A549 (cell line): Measurements from ENCODE around the gene BRAT1. TPM values are rescaled to one million over a fixed set of nuclear protein-coding genes. Genes with fewer than 3 reads are reported as not detected.
A peak's percentile ranks its signal among the peaks of the same experiment; 100 is the strongest.

Source experiments
- ATAC-seq, 2 experiments: fragments of 200-7000 bp in 1 of 2; fragments of >200 bp in 1 of 2; cut with Nextera tagmentation in 1 of 2; cut with Tn5 transposase in 1 of 2; 3 replicates each; pipeline versions ENCODE4 v1.8.0 to v1.9.1; 2018 to 2020; ENCODE audit warnings: mild to moderate bottlenecking in 1 of 2, moderate library complexity in 1 of 2
- CTCF ChIA-PET: fragments of 300-600 bp; sonication (Branson Sonifier 250); formaldehyde crosslinking; extraction: SDS; loops from one replicate; lab custom pipeline; 2021; ENCODE audit warnings: antibody characterized with exemption, inconsistent platforms; lab: Yijun Ruan, JAX
- POLR2A ChIA-PET: fragments of 350-600 bp; formaldehyde crosslinking; extraction: SDS; loops from one replicate; lab custom pipeline; 2021; ENCODE audit warnings: antibody characterized with exemption, inconsistent platforms; lab: Yijun Ruan, JAX
- DNase-seq, 2 experiments: peaks; one replicate each; pipeline versions ENCODE4 v3.0.0 to v3.0.0-alpha.2; 2011 to 2016; ENCODE audit warnings: low read depth in 1 of 2, low spot score in 1 of 2
- FAIRE-seq: peaks from 2 replicates; lab custom pipeline; 2011; peaks lifted over from hg19 to GRCh38; lab: Jason Lieb, UNC
- H3K27ac ChIP-seq, 2 experiments: fragments of >200 bp; sonication (Bioruptor Twin); formaldehyde crosslinking; 3 replicates each; pipeline ENCODE4 v1.5.1; 2016 to 2017
- H3K4me1 ChIP-seq: fragments of >200 bp; sonication (Bioruptor Twin); formaldehyde crosslinking; 3 replicates; pipeline ENCODE4 v1.6.1; 2016
- H3K4me2 ChIP-seq: fragments of >200 bp; sonication (Bioruptor Twin); formaldehyde crosslinking; 3 replicates; pipeline ENCODE4 v1.6.1; 2016
- H3K4me3 ChIP-seq: fragments of >200 bp; sonication (Bioruptor Twin); formaldehyde crosslinking; 3 replicates; pipeline ENCODE4 v1.5.1; 2016
- H3K9me3 ChIP-seq: fragments of >200 bp; sonication (Bioruptor Twin); formaldehyde crosslinking; 3 replicates; pipeline ENCODE4 v1.6.1; 2016
- EP300 ChIP-seq, 2 experiments: fragments of >200 bp; sonication (Bioruptor Twin); formaldehyde crosslinking; IDR thresholded peaks; 2 replicates in 1 of 2; 3 replicates in 1 of 2; pipeline ENCODE4 v1.6.1; 2016 to 2017
- FOSB ChIP-seq: fragments of 250-450 bp; sonication (Bioruptor Pico); IDR thresholded peaks from 2 replicates; pipeline ENCODE4 v1.5.0; 2020; ENCODE audit warnings: mild to moderate bottlenecking, moderate library complexity
- FOSL2 ChIP-seq, 2 experiments: fragments of 450-650 bp in 1 of 2; fragments of >200 bp in 1 of 2; sonication (Bioruptor Twin) in 1 of 2; formaldehyde crosslinking; IDR thresholded peaks; 2 replicates each; pipeline versions ENCODE4 v1.5.0 to v1.6.1; 2016 to 2020; ENCODE audit warnings: mild to moderate bottlenecking in 1 of 2, moderate library complexity in 1 of 2
- FOXS1 ChIP-seq: fragments of 250-450 bp; sonication (Bioruptor Pico); IDR thresholded peaks from 2 replicates; pipeline ENCODE4 v1.5.0; 2020; ENCODE audit warnings: mild to moderate bottlenecking, moderate library complexity
- GATA3 ChIP-seq: IDR thresholded peaks from 2 replicates; pipeline ENCODE4 v1.6.1; 2012; ENCODE audit warnings: borderline replicate concordance
- JUN ChIP-seq, 2 experiments: fragments of >200 bp; sonication (Bioruptor Twin); formaldehyde crosslinking; IDR thresholded peaks; 2 replicates in 1 of 2; 3 replicates in 1 of 2; pipeline ENCODE4 v1.6.1; 2016 to 2017
- MYC ChIP-seq: IDR thresholded peaks from 2 replicates; pipeline ENCODE4 v1.6.1; 2012; ENCODE audit warnings: mild to moderate bottlenecking, inconsistent platforms, low read length, improper control_type of control experiment, borderline replicate concordance
- POLR2AphosphoS2 ChIP-seq: conservative IDR thresholded peaks from 2 replicates; pipeline ENCODE4 v1.6.1; 2012; ENCODE audit warnings: low read length, improper control_type of control experiment, inconsistent platforms
- RAD21 ChIP-seq, 2 experiments: fragments of >200 bp in 1 of 2; sonication (Bioruptor Twin) in 1 of 2; formaldehyde crosslinking in 1 of 2; IDR thresholded peaks in 1 of 2; conservative IDR thresholded peaks in 1 of 2; 2 replicates in 1 of 2; 3 replicates in 1 of 2; pipeline ENCODE4 v1.6.1; 2012 to 2018; ENCODE audit warnings: inconsistent platforms in 1 of 2
- RCOR1 ChIP-seq: fragments of 150-350 bp; IDR thresholded peaks from 2 replicates; pipeline ENCODE4 v1.6.1; 2014; ENCODE audit warnings: antibody characterized with exemption, low read length, low read depth
- RFX5 ChIP-seq: fragments of 450-650 bp; IDR thresholded peaks from 2 replicates; pipeline ENCODE4 v1.7.1; 2014; ENCODE audit warnings: antibody characterized with exemption, mild to moderate bottlenecking, moderate library complexity
- RNF2 ChIP-seq: fragments of 200-600 bp; sonication (generic); IDR thresholded peaks from 2 replicates; pipeline ENCODE4 v1.6.1; 2016; ENCODE audit warnings: low read depth, mild to moderate bottlenecking, antibody characterized with exemption, moderate library complexity, borderline replicate concordance
- SREBF2 ChIP-seq: fragments of 450-650 bp; IDR thresholded peaks from 2 replicates; pipeline ENCODE4 v1.6.1; 2014; ENCODE audit warnings: mild to moderate bottlenecking, moderate library complexity
- TP53 ChIP-seq: fragments of 250-450 bp; sonication (Bioruptor Pico); IDR thresholded peaks from 2 replicates; pipeline ENCODE4 v1.5.0; 2021; ENCODE audit warnings: mild to moderate bottlenecking, moderate library complexity
- WGBS: methylation state at CpG from one replicate; pipeline ENCODE4 v1.1.6; 2017; ENCODE audit errors: missing lambda C conversion rate; 5-methylcytosine and 5-hydroxymethylcytosine counted together
- polyA plus RNA-seq, 4 experiments: library from polyadenylated mRNA; depleted of rRNA in 3 of 4; stranded (reverse); fragments of >200 nt; fragmentation: RNase III in 1 of 4; extraction: RNeasy Plus Mini Kit Qiagen cat#74134 plus additional on column Dnase treatment in 1 of 4; gene quantifications; 2 replicates in 3 of 4; 3 replicates in 1 of 4; pipeline ENCODE4 v1.2.3, GENCODE V29; 2011 to 2017
- TF ChIP-seq, protein P1 (sequence below): fragments of >200 bp; sonication (Bioruptor Twin); formaldehyde crosslinking; IDR thresholded peaks from 2 replicates; pipeline ENCODE4 v1.6.1; 2016
- TF ChIP-seq, protein P2 (sequence below): IDR thresholded peaks from 2 replicates; pipeline ENCODE4 v1.6.1; 2012
- TF ChIP-seq, protein P3 (sequence below): IDR thresholded peaks from 2 replicates; pipeline ENCODE4 v1.6.1; 2012; ENCODE audit warnings: low read depth, borderline replicate concordance

Gene BRAT1
- polyA plus RNA-seq, 2 of the 4 experiments (the other 2 are of a cell fraction) = 11.9 to 25.6 TPM

DNA sequence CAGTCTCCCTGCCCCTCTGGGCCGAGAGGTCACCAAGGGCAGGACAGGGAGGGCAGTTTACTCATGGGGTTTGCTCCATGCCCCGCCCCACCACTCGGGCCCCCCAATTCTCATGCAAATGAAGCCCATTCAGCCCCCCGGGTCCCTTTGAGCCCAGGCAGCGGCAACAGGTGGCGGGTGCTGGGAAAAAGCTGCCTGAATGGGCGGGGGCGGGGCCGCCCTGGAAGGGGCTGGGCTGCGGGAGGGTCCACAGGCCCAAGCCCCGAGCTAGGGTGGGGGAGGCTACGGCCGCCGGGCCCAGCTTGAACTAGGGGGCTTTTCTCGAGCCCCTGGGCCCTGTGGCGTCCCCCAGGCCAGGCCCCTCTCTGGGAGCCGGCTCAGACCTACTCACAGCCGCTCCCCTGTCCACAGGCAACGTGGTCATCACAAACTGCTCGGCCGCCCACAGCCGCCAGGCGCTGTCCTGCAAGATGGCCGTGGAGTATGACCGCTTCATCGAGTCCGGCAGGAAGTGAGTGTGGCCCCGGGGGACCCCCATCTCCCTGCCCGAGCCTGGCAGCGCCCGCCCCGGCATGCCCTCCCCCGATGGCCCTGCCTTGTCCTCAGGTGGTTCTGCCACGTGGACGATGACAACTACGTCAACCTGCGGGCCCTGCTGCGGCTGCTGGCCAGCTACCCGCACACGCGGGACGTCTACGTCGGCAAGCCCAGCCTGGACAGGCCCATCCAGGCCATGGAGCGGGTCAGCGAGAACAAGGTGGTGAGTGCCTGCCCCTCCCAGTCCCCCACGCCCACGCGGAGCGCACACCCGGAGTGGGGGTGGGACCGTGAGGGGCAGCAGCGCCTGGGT lies 30.3 kb downstream of the BRAT1 start:
- FAIRE-seq = no peak
- ATAC-seq = no peak
- Histone ChIP-seq H3K4me1 (peaks cover 97% of the 10 kb centered on the region), H3K4me3 (no peak overlapping the region), H3K27ac (peak overlapping the region; percentile 81 to 95), H3K4me2 (peak overlapping the region; percentile 99; the same call in 2 of the 3 replicates), H3K9me3 (no peaks in the 10 kb centered on the region)
- 85% methylated on average over 26 of the region's 53 CpGs for WGBS
- DNase-seq = no peak
- TF ChIP-seq GATA3 (no peak), EP300 (IDR thresholded peaks at IDR 0.05) (no peak), RFX5 (no peak), TP53 (CRISPR knock-in tag) (no peak), POLR2AphosphoS2 (no peak), SREBF2 (no peak), FOSB (CRISPR knock-in tag) (no peak), FOXS1 (CRISPR knock-in tag) (no peak), RAD21 (conservative IDR thresholded peaks at IDR 0.05 in 1 of 2, IDR thresholded peaks at IDR 0.05 in 1 of 2) (no peak)
- TF ChIP-seq, protein P1, sequence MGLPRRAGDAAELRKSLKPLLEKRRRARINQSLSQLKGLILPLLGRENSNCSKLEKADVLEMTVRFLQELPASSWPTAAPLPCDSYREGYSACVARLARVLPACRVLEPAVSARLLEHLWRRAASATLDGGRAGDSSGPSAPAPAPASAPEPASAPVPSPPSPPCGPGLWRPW = no peak
- ChIA-PET CTCF (interaction anchor here (0.7 to 2.2 kb wide), 2 partner anchors 47 to 56 kb away, joined by 3 to 9 read pairs; no protein-coding TSS in a partner anchor), POLR2A (no interaction called here)

DNA sequence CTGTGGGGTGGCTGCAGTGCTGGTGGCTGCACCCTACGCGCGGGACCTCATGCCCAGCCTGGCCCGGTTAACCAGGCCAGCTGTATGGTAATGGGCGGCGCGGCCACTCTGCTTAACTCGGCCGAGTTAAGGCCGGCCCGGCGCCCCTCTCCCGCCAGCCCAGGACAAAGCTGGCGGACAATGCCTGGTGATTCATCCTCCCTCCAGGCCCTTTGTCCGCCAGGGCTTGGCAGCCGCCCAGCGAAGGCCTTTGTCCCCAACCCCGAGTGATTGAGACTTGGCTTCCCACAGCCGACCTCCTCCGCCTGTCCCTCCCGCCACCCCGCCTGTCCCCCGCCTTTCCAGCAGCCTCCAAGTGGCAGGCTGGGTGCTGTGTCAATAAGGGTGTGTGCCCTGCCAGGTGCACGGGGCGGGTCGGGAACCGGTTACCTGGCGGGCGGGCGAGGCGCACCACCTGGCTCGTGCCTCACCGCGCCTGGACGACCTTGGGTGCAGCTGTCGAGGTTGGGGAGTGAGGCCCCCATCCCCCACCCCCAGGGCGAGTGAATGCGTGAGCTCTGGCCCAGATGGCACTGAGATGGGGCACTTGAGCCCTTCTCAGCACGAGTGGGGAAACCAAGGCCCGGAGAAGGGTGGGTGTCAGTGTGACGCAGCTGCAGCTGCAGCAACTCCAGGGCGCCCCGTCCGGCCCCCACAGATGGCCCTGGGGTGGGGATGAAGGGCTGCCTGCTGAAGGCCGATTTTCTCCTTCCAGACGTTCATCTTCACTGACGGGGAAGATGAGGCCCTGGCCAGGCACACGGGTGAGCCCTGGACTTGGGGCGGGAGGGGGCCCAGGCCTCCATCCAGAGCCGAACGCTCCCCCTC lies 31.1 kb downstream of the BRAT1 start:
- ATAC-seq = peak in 1 of 2 experiments; percentile 24; a peak in 3 of 6 replicates
- Histone ChIP-seq H3K9me3 (no peaks in the 10 kb centered on the region), H3K27ac (peak overlapping the region; percentile 81 to 95), H3K4me1 (peaks cover 89% of the 10 kb centered on the region), H3K4me2 (peak overlapping the region; percentile 99), H3K4me3 (peak overlapping the region; percentile 25; the same call in 2 of the 3 replicates)
- POLR2A ChIA-PET = no interaction called here
- TF ChIP-seq JUN (IDR thresholded peaks at IDR 0.05) (0 out of 5 replicates have a peak, but pooled peaks of 1 of the 2 experiments have one; percentile 29), MYC (0 out of 2 replicates have a peak, but pooled peaks have one; percentile 37), GATA3 (0 out of 2 replicates have a peak, but pooled peaks have one; percentile 3), RNF2 (no peak), RCOR1 (no peak), FOSL2 (IDR thresholded peaks at IDR 0.05) (no peak), FOSL2 (CRISPR knock-in tag; IDR thresholded peaks at IDR 0.05) (peak; percentile 69)
- TF ChIP-seq, protein P2, sequence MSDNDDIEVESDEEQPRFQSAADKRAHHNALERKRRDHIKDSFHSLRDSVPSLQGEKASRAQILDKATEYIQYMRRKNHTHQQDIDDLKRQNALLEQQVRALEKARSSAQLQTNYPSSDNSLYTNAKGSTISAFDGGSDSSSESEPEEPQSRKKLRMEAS = peak; percentile 9; the same call in 1 of the 2 replicates
- DNase-seq = peak; percentile 44 to 66
- CTCF ChIA-PET = interaction anchor here (0.6 to 2.2 kb wide), 6 partner anchors 13 to 55 kb away, joined by 3 to 9 read pairs (median 4); no protein-coding TSS in a partner anchor
- no peak for FAIRE-seq
- 6% methylated on average over 10 of the region's 51 CpGs for WGBS

DNA sequence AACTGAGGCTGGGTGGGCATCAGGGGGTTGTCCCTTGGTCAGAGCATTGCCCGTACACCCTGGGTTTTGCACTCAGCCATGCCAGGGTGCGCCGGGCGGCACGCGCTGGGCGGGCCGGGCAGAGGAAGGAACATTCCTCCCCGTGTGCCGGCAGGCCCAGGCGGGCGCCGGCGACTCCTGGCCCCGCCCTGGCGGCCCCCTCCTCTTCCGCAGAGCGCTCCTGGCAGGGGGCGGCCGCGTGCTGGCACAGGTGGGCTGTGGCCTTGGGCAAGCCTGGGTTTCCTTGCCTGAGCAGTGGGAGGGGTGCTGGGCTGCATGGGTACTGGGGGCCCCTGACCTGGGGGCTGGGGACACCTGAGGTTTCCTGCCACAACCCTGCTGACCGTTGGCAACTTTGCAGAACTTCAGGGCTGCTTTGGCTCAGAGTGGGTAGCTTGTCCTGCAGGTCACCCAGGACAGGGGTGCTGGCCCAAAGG lies 31.8 kb downstream of the BRAT1 start:
- CTCF ChIA-PET = interaction anchor here (0.9 to 1.6 kb wide), 3 partner anchors 37 to 55 kb away, joined by 3 to 4 read pairs (median 4); no protein-coding TSS in a partner anchor
- no CpG with 5 or more reads among the region's 22 CpGs for WGBS

More for the DNA sequence above, 31.8 kb downstream of the BRAT1 start:
- TF ChIP-seq, protein P2 = peak; percentile 18; the same call in 1 of the 2 replicates
- TF ChIP-seq JUN (IDR thresholded peaks at IDR 0.05) = no peak
- TF ChIP-seq MYC = 0 out of 2 replicates have a peak, but pooled peaks have one; percentile 11
- TF ChIP-seq, protein P3, sequence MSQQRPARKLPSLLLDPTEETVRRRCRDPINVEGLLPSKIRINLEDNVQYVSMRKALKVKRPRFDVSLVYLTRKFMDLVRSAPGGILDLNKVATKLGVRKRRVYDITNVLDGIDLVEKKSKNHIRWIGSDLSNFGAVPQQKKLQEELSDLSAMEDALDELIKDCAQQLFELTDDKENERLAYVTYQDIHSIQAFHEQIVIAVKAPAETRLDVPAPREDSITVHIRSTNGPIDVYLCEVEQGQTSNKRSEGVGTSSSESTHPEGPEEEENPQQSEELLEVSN = peak; percentile 52; the same call in 1 of the 2 replicates
- peak overlapping the region; percentile 99 for H3K4me2 ChIP-seq
- POLR2A ChIA-PET = no interaction called here
- H3K4me1 ChIP-seq = peaks cover 82% of the 10 kb centered on the region
- no peaks in the 10 kb centered on the region for H3K9me3 ChIP-seq
- peak overlapping the region; percentile 25; the same call in 2 of the 3 replicates for H3K4me3 ChIP-seq
- ATAC-seq (peak in 1 of 2 experiments; percentile 3; a peak in 1 of 6 replicates), DNase-seq (no peak), FAIRE-seq (no peak)
- H3K27ac ChIP-seq = peak overlapping the region; percentile 81 to 95
